ENCODE data around the gene PRSS12.

DNA sequence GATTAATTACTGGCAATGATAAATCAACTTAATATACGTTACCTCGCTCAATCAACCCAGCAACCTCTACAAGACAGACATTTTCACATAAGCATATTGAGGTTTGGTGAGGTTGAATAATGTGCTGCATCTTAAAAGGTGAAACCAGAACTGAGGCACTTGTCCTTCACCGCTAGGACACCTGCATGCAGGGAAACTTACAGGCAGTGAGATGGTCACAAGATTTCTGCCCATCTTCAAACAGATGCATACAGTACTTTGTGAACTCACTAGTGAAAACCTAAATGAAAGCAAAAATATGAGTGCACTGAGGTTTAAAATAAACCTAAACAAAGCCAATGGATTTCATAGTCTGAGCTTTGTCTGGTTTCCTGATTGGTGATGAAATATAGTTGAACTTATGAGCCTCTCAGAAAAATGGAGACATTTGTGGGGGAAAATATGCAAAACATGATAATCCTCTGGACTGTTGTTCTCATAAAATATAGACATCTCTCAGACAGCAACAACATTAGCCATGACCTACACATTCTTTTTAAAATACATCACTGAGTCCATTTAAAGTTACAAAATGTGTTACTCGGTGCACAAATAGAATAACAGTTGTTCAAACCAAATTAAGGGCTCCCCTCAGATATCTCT, 20.9 kb upstream of the PRSS12 start:
- TF ChIP-seq SMAD3 (CRISPR knock-in tag; IDR thresholded peaks at IDR 0.05; ENCODE audit: borderline replicate concordance) (no peak), ZNF121 (CRISPR knock-in tag; IDR thresholded peaks at IDR 0.05) (no peak), ZSCAN18 (CRISPR knock-in tag; IDR thresholded peaks at IDR 0.05) (no peak)
- TF ChIP-seq, protein P1, sequence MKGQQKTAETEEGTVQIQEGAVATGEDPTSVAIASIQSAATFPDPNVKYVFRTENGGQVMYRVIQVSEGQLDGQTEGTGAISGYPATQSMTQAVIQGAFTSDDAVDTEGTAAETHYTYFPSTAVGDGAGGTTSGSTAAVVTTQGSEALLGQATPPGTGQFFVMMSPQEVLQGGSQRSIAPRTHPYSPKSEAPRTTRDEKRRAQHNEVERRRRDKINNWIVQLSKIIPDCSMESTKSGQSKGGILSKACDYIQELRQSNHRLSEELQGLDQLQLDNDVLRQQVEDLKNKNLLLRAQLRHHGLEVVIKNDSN (CRISPR knock-in tag; IDR thresholded peaks at IDR 0.05): no peak
- TF ChIP-seq, protein P2, sequence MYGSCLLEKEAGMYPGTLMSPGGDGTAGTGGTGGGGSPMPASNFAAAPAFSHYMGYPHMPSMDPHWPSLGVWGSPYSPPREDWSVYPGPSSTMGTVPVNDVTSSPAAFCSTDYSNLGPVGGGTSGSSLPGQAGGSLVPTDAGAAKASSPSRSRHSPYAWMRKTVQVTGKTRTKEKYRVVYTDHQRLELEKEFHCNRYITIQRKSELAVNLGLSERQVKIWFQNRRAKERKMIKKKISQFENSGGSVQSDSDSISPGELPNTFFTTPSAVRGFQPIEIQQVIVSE (CRISPR knock-in tag; IDR thresholded peaks at IDR 0.05; ENCODE audit: borderline replicate concordance): no peak
- TF ChIP-seq, protein P3, sequence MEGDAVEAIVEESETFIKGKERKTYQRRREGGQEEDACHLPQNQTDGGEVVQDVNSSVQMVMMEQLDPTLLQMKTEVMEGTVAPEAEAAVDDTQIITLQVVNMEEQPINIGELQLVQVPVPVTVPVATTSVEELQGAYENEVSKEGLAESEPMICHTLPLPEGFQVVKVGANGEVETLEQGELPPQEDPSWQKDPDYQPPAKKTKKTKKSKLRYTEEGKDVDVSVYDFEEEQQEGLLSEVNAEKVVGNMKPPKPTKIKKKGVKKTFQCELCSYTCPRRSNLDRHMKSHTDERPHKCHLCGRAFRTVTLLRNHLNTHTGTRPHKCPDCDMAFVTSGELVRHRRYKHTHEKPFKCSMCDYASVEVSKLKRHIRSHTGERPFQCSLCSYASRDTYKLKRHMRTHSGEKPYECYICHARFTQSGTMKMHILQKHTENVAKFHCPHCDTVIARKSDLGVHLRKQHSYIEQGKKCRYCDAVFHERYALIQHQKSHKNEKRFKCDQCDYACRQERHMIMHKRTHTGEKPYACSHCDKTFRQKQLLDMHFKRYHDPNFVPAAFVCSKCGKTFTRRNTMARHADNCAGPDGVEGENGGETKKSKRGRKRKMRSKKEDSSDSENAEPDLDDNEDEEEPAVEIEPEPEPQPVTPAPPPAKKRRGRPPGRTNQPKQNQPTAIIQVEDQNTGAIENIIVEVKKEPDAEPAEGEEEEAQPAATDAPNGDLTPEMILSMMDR (IDR thresholded peaks at IDR 0.05): no peak
- TF ChIP-seq, protein P4, sequence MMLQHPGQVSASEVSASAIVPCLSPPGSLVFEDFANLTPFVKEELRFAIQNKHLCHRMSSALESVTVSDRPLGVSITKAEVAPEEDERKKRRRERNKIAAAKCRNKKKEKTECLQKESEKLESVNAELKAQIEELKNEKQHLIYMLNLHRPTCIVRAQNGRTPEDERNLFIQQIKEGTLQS (CRISPR knock-in tag; conservative IDR thresholded peaks at IDR 0.05): no peak

All from WTC11 (cell line).